Measurements from ENCODE around the gene CDKN2AIPNL. TPM values are rescaled to one million over a fixed set of nuclear protein-coding genes. Genes with fewer than 3 reads are reported as not detected.

Gene CDKN2AIPNL
- total and polyA plus RNA-seq, 11 donors = 26.6 to 87.5 (median 32.4) TPM

- intact Hi-C loops (cut with DNase I) = loop anchor here (2.0 to 5.0 kb wide), 11 partner anchors 24 to 174 kb away; partner anchors contain the start of genes JADE2 (in 1 of the 10) and UBE2B (in 1 of the 10)
- Histone ChIP-seq H3K27ac (peak overlapping the region in 7 of 12 donors; percentile 69 to 97 (median 90)), H3K4me1 (peaks cover 0 to 37% (median 22%) of the 10 kb centered on the region in 12 donors), H3K9me3 (no peaks in the 10 kb centered on the region), H3K4me3 (no peak overlapping the region), H3K36me3 (peaks cover 0 to 7% (median 0%) of the 10 kb centered on the region in 9 donors), H3K27me3 (no peaks in the 10 kb centered on the region)
- WGBS, 4 donors = 54 to 63% (median 59%) methylated on average over 2 of the region's 2 CpGs
- ATAC-seq = no peak
- TF ChIP-seq POLR2A (IDR thresholded peaks at IDR 0.05) (no peak), CTCF (IDR thresholded peaks at IDR 0.05) (no peak)
- no peak for DNase-seq
Measured at GRCh38 chr5:134413046-134413445, 1.4 kb upstream of the CDKN2AIPNL start.

GRCh38 chr5:134411228-134411545 is 494 bp downstream of the CDKN2AIPNL start:
- H3K4me3 ChIP-seq = peak overlapping the region; percentile 62 to 98 (median 76)
- intact Hi-C loops (cut with DNase I) = loop anchor here (1.0 to 5.0 kb wide), 12 partner anchors 39 to 176 kb away; partner anchors contain the start of genes JADE2 (in 2 of the 10) and UBE2B (in 1 of the 10)
- 7 to 10% (median 9%) methylated on average over 9 of the region's 9 CpGs for WGBS, 4 donors
- ATAC-seq (no peak), DNase-seq (no peak)
- peaks cover 0 to 15% (median 8%) of the 10 kb centered on the region in 9 donors for H3K36me3 ChIP-seq
- peaks cover 0 to 37% (median 22%) of the 10 kb centered on the region in 12 donors for H3K4me1 ChIP-seq
- TF ChIP-seq POLR2A (IDR thresholded peaks at IDR 0.05) = no peak
- TF ChIP-seq CTCF (IDR thresholded peaks at IDR 0.05) = no peak
- no peaks in the 10 kb centered on the region for H3K9me3 ChIP-seq
- no peaks in the 10 kb centered on the region for H3K27me3 ChIP-seq
- peak overlapping the region in 11 of 12 donors; percentile 69 to 97 (median 90) for H3K27ac ChIP-seq

- H3K27ac ChIP-seq = peak overlapping the region in 2 of 12 donors; percentile 89 to 91
- H3K27me3 ChIP-seq = no peaks in the 10 kb centered on the region
- peak overlapping the region in 11 of 12 donors; percentile 62 to 98 (median 77) for H3K4me3 ChIP-seq
- intact Hi-C loops (cut with DNase I) = loop anchor here (1.0 to 5.0 kb wide), 12 partner anchors 39 to 176 kb away; partner anchors contain the start of genes JADE2 (in 2 of the 10) and UBE2B (in 1 of the 10)
- no peak for ATAC-seq
- 62 to 74% (median 67%) methylated on average over 4 of the region's 4 CpGs for WGBS, 4 donors
- H3K36me3 ChIP-seq = peaks cover 0 to 19% (median 12%) of the 10 kb centered on the region in 9 donors
- H3K4me1 ChIP-seq = peaks cover 0 to 37% (median 22%) of the 10 kb centered on the region in 12 donors
- no peak for DNase-seq
- H3K9me3 ChIP-seq = no peaks in the 10 kb centered on the region
- TF ChIP-seq POLR2A (IDR thresholded peaks at IDR 0.05) (no peak), CTCF (IDR thresholded peaks at IDR 0.05) (no peak)
Measured at GRCh38 chr5:134410822-134411221, 859 bp downstream of the CDKN2AIPNL start.

GRCh38 chr5:134409321-134409720 is 2.4 kb downstream of the CDKN2AIPNL start:
- no peak overlapping the region for H3K27ac ChIP-seq
- no peak for TF ChIP-seq CTCF (IDR thresholded peaks at IDR 0.05)
- TF ChIP-seq POLR2A (IDR thresholded peaks at IDR 0.05) = no peak
- H3K36me3 ChIP-seq = peaks cover 0 to 30% (median 19%) of the 10 kb centered on the region in 9 donors
- H3K4me3 ChIP-seq = no peak overlapping the region
- ATAC-seq = no peak
- intact Hi-C loops (cut with DNase I) = no loop called here
- peaks cover 0 to 37% (median 22%) of the 10 kb centered on the region in 12 donors for H3K4me1 ChIP-seq
- WGBS, 4 donors = 56 to 73% (median 66%) methylated on average over 6 of the region's 6 CpGs
- no peaks in the 10 kb centered on the region for H3K9me3 ChIP-seq
- no peak for DNase-seq
- H3K27me3 ChIP-seq = no peaks in the 10 kb centered on the region
